T-helper 1 cell treated with Interleukin-12 subunit alpha and Interleukin-12 subunit beta and Interleukin-4 antibody, amounts not matched to agents 30 μg/mL and 1 μg/mL, for 36 hours (primary cell): ENCODE data around the gene SULT1C3.

Experiments used
- H3K27ac Mint-ChIP-seq: one replicate; pipeline ENCODE4 v1.8.0; 2021; ENCODE audit warnings: mild to moderate bottlenecking, mixed read lengths
- H3K27me3 Mint-ChIP-seq: one replicate; pipeline ENCODE4 v1.8.0; 2021; ENCODE audit warnings: low read depth, mixed read lengths
- H3K36me3 Mint-ChIP-seq: one replicate; pipeline ENCODE4 v1.8.0; 2021; ENCODE audit warnings: low read depth, mixed read lengths
- H3K4me1 Mint-ChIP-seq: one replicate; pipeline ENCODE4 v1.8.0; 2021; ENCODE audit warnings: low read depth, mixed read lengths
- H3K4me3 Mint-ChIP-seq: one replicate; pipeline ENCODE4 v1.8.0; 2021; ENCODE audit warnings: mild to moderate bottlenecking, moderate library complexity, mixed read lengths
- H3K9me3 Mint-ChIP-seq: one replicate; pipeline ENCODE4 v1.8.0; 2021; ENCODE audit warnings: mixed read lengths

Gene SULT1C3

GRCh38 chr2:108226564-108226963, 13.2 kb upstream of the SULT1C3 start:
- no peaks in the 10 kb centered on the region for H3K4me1 Mint-ChIP-seq
- H3K27me3 Mint-ChIP-seq: no peaks in the 10 kb centered on the region
- H3K4me3 Mint-ChIP-seq: no peak overlapping the region
- H3K27ac Mint-ChIP-seq: no peak overlapping the region
- no peaks in the 10 kb centered on the region for H3K36me3 Mint-ChIP-seq
- peaks cover 6% of the 10 kb centered on the region for H3K9me3 Mint-ChIP-seq

- Mint-ChIP-seq H3K27ac (no peak overlapping the region), H3K4me1 (no peaks in the 10 kb centered on the region), H3K36me3 (no peaks in the 10 kb centered on the region), H3K4me3 (no peak overlapping the region), H3K9me3 (peaks cover 6% of the 10 kb centered on the region), H3K27me3 (no peaks in the 10 kb centered on the region)
Observed at GRCh38 chr2:108228006-108228405, 11.8 kb upstream of the SULT1C3 start.

GRCh38 chr2:108228537-108228936, 11.2 kb upstream of the SULT1C3 start:
- Mint-ChIP-seq H3K27ac (no peak overlapping the region), H3K36me3 (no peaks in the 10 kb centered on the region), H3K27me3 (no peaks in the 10 kb centered on the region), H3K9me3 (peaks cover 5% of the 10 kb centered on the region), H3K4me3 (no peak overlapping the region), H3K4me1 (no peaks in the 10 kb centered on the region)

GRCh38 chr2:108229875-108230274, 9.9 kb upstream of the SULT1C3 start:
- Mint-ChIP-seq H3K9me3 (peaks cover 2% of the 10 kb centered on the region), H3K4me1 (no peaks in the 10 kb centered on the region), H3K27me3 (peaks cover 2% of the 10 kb centered on the region), H3K27ac (no peak overlapping the region), H3K36me3 (no peaks in the 10 kb centered on the region), H3K4me3 (no peak overlapping the region)

- Mint-ChIP-seq H3K4me1 (no peaks in the 10 kb centered on the region), H3K27me3 (peaks cover 3% of the 10 kb centered on the region), H3K36me3 (no peaks in the 10 kb centered on the region), H3K4me3 (no peak overlapping the region), H3K27ac (no peak overlapping the region), H3K9me3 (peaks cover 9% of the 10 kb centered on the region)
Observed at GRCh38 chr2:108235577-108235976, 4.2 kb upstream of the SULT1C3 start.

GRCh38 chr2:108236676-108237335, 3.0 kb upstream of the SULT1C3 start:
- no peaks in the 10 kb centered on the region for H3K36me3 Mint-ChIP-seq
- no peak overlapping the region for H3K4me3 Mint-ChIP-seq
- H3K9me3 Mint-ChIP-seq: peaks cover 9% of the 10 kb centered on the region
- peaks cover 3% of the 10 kb centered on the region for H3K27me3 Mint-ChIP-seq
- H3K4me1 Mint-ChIP-seq: no peaks in the 10 kb centered on the region
- no peak overlapping the region for H3K27ac Mint-ChIP-seq

- Mint-ChIP-seq H3K4me3 (no peak overlapping the region), H3K27me3 (no peaks in the 10 kb centered on the region), H3K9me3 (peaks cover 7% of the 10 kb centered on the region), H3K36me3 (no peaks in the 10 kb centered on the region), H3K4me1 (no peaks in the 10 kb centered on the region), H3K27ac (no peak overlapping the region)
Observed at GRCh38 chr2:108240966-108241365, 1.2 kb downstream of the SULT1C3 start.

- H3K4me3 Mint-ChIP-seq: no peak overlapping the region
- no peaks in the 10 kb centered on the region for H3K9me3 Mint-ChIP-seq
- no peaks in the 10 kb centered on the region for H3K27me3 Mint-ChIP-seq
- no peaks in the 10 kb centered on the region for H3K4me1 Mint-ChIP-seq
- no peak overlapping the region for H3K27ac Mint-ChIP-seq
- H3K36me3 Mint-ChIP-seq: no peaks in the 10 kb centered on the region
Observed at GRCh38 chr2:108243566-108243965, 3.8 kb downstream of the SULT1C3 start.

GRCh38 chr2:108244667-108245414, 5.1 kb downstream of the SULT1C3 start:
- H3K27me3 Mint-ChIP-seq: no peaks in the 10 kb centered on the region
- no peak overlapping the region for H3K4me3 Mint-ChIP-seq
- no peaks in the 10 kb centered on the region for H3K36me3 Mint-ChIP-seq
- H3K9me3 Mint-ChIP-seq: no peaks in the 10 kb centered on the region
- no peak overlapping the region for H3K27ac Mint-ChIP-seq
- no peaks in the 10 kb centered on the region for H3K4me1 Mint-ChIP-seq

GRCh38 chr2:108253106-108253505, 13.3 kb downstream of the SULT1C3 start:
- no peaks in the 10 kb centered on the region for H3K9me3 Mint-ChIP-seq
- no peak overlapping the region for H3K4me3 Mint-ChIP-seq
- H3K27me3 Mint-ChIP-seq: peaks cover 3% of the 10 kb centered on the region
- H3K4me1 Mint-ChIP-seq: no peaks in the 10 kb centered on the region
- no peaks in the 10 kb centered on the region for H3K36me3 Mint-ChIP-seq
- H3K27ac Mint-ChIP-seq: no peak overlapping the region

- Mint-ChIP-seq H3K27ac (no peak overlapping the region), H3K4me1 (no peaks in the 10 kb centered on the region), H3K9me3 (no peaks in the 10 kb centered on the region), H3K36me3 (no peaks in the 10 kb centered on the region), H3K27me3 (no peaks in the 10 kb centered on the region), H3K4me3 (no peak overlapping the region)
Observed at GRCh38 chr2:108257757-108258331, 18.1 kb downstream of the SULT1C3 start.

- no peak overlapping the region for H3K27ac Mint-ChIP-seq
- H3K36me3 Mint-ChIP-seq: no peaks in the 10 kb centered on the region
- H3K27me3 Mint-ChIP-seq: no peaks in the 10 kb centered on the region
- H3K9me3 Mint-ChIP-seq: no peaks in the 10 kb centered on the region
- no peak overlapping the region for H3K4me3 Mint-ChIP-seq
- no peaks in the 10 kb centered on the region for H3K4me1 Mint-ChIP-seq
Observed at GRCh38 chr2:108260773-108261172, 21.0 kb downstream of the SULT1C3 start.

GRCh38 chr2:108262036-108262435, 22.3 kb downstream of the SULT1C3 start:
- no peaks in the 10 kb centered on the region for H3K27me3 Mint-ChIP-seq
- no peaks in the 10 kb centered on the region for H3K4me1 Mint-ChIP-seq
- no peak overlapping the region for H3K4me3 Mint-ChIP-seq
- H3K27ac Mint-ChIP-seq: no peak overlapping the region
- H3K9me3 Mint-ChIP-seq: no peaks in the 10 kb centered on the region
- no peaks in the 10 kb centered on the region for H3K36me3 Mint-ChIP-seq

GRCh38 chr2:108263401-108263800, 23.6 kb downstream of the SULT1C3 start:
- H3K27ac Mint-ChIP-seq: no peak overlapping the region

GRCh38 chr2:108266218-108266617, 26.4 kb downstream of the SULT1C3 start:
- no peak overlapping the region for H3K4me3 Mint-ChIP-seq
- no peaks in the 10 kb centered on the region for H3K36me3 Mint-ChIP-seq
- H3K27me3 Mint-ChIP-seq: no peaks in the 10 kb centered on the region
- no peaks in the 10 kb centered on the region for H3K9me3 Mint-ChIP-seq
- no peaks in the 10 kb centered on the region for H3K4me1 Mint-ChIP-seq
- no peak overlapping the region for H3K27ac Mint-ChIP-seq

More at GRCh38 chr2:108263401-108263800, 23.6 kb downstream of the SULT1C3 start:
- Mint-ChIP-seq H3K27me3 (no peaks in the 10 kb centered on the region), H3K4me3 (no peak overlapping the region), H3K36me3 (no peaks in the 10 kb centered on the region), H3K9me3 (no peaks in the 10 kb centered on the region), H3K4me1 (no peaks in the 10 kb centered on the region)
